HG03342 (cell line): Measurements from ENCODE around the gene ECI1.

ENCODE experiments used
- ATAC-seq: cut with Tn5 transposase; IDR thresholded peaks from one replicate; pipeline ENCODE4 v1.9.1; 2021; ENCODE audit warnings: mild to moderate bottlenecking, moderate library complexity; ENCODE audit not compliant: unreplicated experiment

Gene ECI1

GRCh38 chr16:2251296-2252111, at the start of gene ECI1:
TSS of gene ECI1 (minus strand) at chr16:2251587. CDS start at chr16:2251566, 21 bp downstream.
- peak; percentile 84 for ATAC-seq

- ATAC-seq: no peak
Measured at GRCh38 chr16:2299915-2300192, 48.5 kb upstream of the ECI1 start.

GRCh38 chr16:2299121-2299914, 47.9 kb upstream of the ECI1 start:
- ATAC-seq: no peak

GRCh38 chr16:2298621-2299020, 47.2 kb upstream of the ECI1 start:
- no peak for ATAC-seq

GRCh38 chr16:2297506-2297860, 46.1 kb upstream of the ECI1 start:
- ATAC-seq: no peak

GRCh38 chr16:2296661-2297505, 45.5 kb upstream of the ECI1 start:
- ATAC-seq: no peak

GRCh38 chr16:2295056-2295798, 43.8 kb upstream of the ECI1 start:
- ATAC-seq: no peak

- ATAC-seq: no peak
Measured at GRCh38 chr16:2292221-2292620, 40.8 kb upstream of the ECI1 start.

GRCh38 chr16:2289282-2289681, 37.9 kb upstream of the ECI1 start:
- no peak for ATAC-seq

- no peak for ATAC-seq
Measured at GRCh38 chr16:2288726-2289125, 37.3 kb upstream of the ECI1 start.

GRCh38 chr16:2287916-2288547, 36.6 kb upstream of the ECI1 start:
- no peak for ATAC-seq

GRCh38 chr16:2286550-2286949, 35.2 kb upstream of the ECI1 start:
- ATAC-seq: no peak

- ATAC-seq: no peak
Measured at GRCh38 chr16:2285731-2286191, 34.4 kb upstream of the ECI1 start.

GRCh38 chr16:2284797-2285576, 33.6 kb upstream of the ECI1 start:
- no peak for ATAC-seq

- no peak for ATAC-seq
Measured at GRCh38 chr16:2284001-2284770, 32.8 kb upstream of the ECI1 start.

- no peak for ATAC-seq
Measured at GRCh38 chr16:2282866-2283555, 31.6 kb upstream of the ECI1 start.

- ATAC-seq: no peak
Measured at GRCh38 chr16:2282262-2282661, 30.9 kb upstream of the ECI1 start.

GRCh38 chr16:2280981-2281542, 29.7 kb upstream of the ECI1 start:
- no peak for ATAC-seq
